ENCODE data around the gene PLCB4.

GRCh38 chr20:9409352-9409751 lies 340.5 kb downstream of the PLCB4 start:
- TF ChIP-seq CTCF (IDR thresholded peaks at IDR 0.05; ENCODE audit: insufficient read depth, low read length) (no peak), REST (IDR thresholded peaks at IDR 0.05; ENCODE audit: insufficient replicate concordance, low read depth) (no peak), POLR2AphosphoS5 (IDR thresholded peaks at IDR 0.05; ENCODE audit: low read depth) (no peak), SPI1 (IDR thresholded peaks at IDR 0.05; ENCODE audit: borderline replicate concordance, low read depth) (no peak), GABPA (IDR thresholded peaks at IDR 0.05; ENCODE audit: low read depth) (no peak)
